Measurements from ENCODE around the gene POLE. TPM values are rescaled to one million over a fixed set of nuclear protein-coding genes. Genes with fewer than 3 reads are reported as not detected.

The POLE gene
- polyA plus RNA-seq, 1 of the 3 experiments (the other 2 are of a cell fraction) = 20.1 TPM

DNA sequence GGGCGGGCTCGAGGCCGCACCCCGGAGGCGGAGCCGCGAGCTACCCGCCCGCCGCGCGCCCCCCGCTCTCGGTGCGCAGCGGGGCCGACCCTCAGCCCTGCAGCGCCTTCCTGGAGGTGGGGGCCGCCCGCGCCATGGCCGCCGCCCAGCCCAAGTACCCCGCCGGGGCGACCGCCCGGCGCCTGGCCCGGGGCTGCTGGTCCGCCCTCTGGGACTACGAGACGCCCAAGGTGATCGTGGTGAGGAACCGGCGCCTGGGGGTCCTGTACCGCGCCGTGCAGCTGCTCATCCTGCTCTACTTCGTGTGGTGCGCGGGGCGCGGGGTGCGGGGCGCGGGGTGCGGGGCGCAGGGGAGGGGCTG lies 68.5 kb downstream of the POLE start, which contains the start of gene P2RX2:
P2RX2 (plus strand) TSS at position 94 of the 361 bp plus-strand sequence; CDS start at position 135, 41 bp downstream.
- 0% methylated on average over 12 of the region's 49 CpGs for WGBS (ENCODE audit: low lambda C conversion rate)
- no peaks in the 10 kb centered on the region for H3K9me2 ChIP-seq
- H4K20me1 ChIP-seq (ENCODE audit: insufficient read depth) = no peaks in the 10 kb centered on the region
- peaks cover 4% of the 10 kb centered on the region for H3F3A ChIP-seq (replicated peaks; ENCODE audit: insufficient read depth)
- peaks cover 36% of the 10 kb centered on the region for H3K27me3 ChIP-seq (ENCODE audit: insufficient read depth)
- POLR2A ChIA-PET = interaction anchor here (1.0 kb wide), 1 partner anchor 205 kb away, joined by 3 read pairs; no protein-coding TSS in a partner anchor
- H2AFZ ChIP-seq (ENCODE audit: low read depth) = no peak within 1 kb of the TSS
- CTCF ChIA-PET = interaction anchor here (0.8 to 6.2 kb wide), 7 partner anchors 15 to 205 kb away, joined by 3 to 71 read pairs (median 7); no protein-coding TSS in a partner anchor
- no peak within 1 kb of the TSS; a peak in 1 of 4 replicates for H3K4me3 ChIP-seq (ENCODE audit: low read depth in 2 of 2, low read length in 1 of 2)
- TF ChIP-seq GATA2 (CRISPR knock-in tag; IDR thresholded peaks at IDR 0.05) = no peak
- no peak for TF ChIP-seq GABPA (IDR thresholded peaks at IDR 0.05; ENCODE audit: low read depth)
- no peak for TF ChIP-seq RXRA (IDR thresholded peaks at IDR 0.05; ENCODE audit: borderline replicate concordance, low read depth)
- TF ChIP-seq NRF1 (IDR thresholded peaks at IDR 0.05; ENCODE audit: low read depth, low read length) = no peak
- TF ChIP-seq EZH2phosphoT487 (IDR thresholded peaks at IDR 0.05; ENCODE audit: borderline replicate concordance, low read depth) = no peak
- no peak for TF ChIP-seq NFIC (IDR thresholded peaks at IDR 0.05; ENCODE audit: borderline replicate concordance)
- TF ChIP-seq MXI1 (IDR thresholded peaks at IDR 0.05; ENCODE audit: low read depth, low read length) = no peak
- no peak for TF ChIP-seq JUND (IDR thresholded peaks at IDR 0.05)
- TF ChIP-seq, protein P1, sequence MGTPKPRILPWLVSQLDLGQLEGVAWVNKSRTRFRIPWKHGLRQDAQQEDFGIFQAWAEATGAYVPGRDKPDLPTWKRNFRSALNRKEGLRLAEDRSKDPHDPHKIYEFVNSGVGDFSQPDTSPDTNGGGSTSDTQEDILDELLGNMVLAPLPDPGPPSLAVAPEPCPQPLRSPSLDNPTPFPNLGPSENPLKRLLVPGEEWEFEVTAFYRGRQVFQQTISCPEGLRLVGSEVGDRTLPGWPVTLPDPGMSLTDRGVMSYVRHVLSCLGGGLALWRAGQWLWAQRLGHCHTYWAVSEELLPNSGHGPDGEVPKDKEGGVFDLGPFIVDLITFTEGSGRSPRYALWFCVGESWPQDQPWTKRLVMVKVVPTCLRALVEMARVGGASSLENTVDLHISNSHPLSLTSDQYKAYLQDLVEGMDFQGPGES (IDR thresholded peaks at IDR 0.05; ENCODE audit: low read depth, low read length) = no peak
- no peak within 1 kb of the TSS for H3K27ac ChIP-seq (ENCODE audit: low read depth in 2 of 2, low read length in 1 of 2)
- peaks cover 0 to 15% of the 10 kb centered on the region in 2 experiments; a peak in 2 of 4 replicates for H3K4me1 ChIP-seq (ENCODE audit: control insufficient read depth in 1 of 2, insufficient read depth in 2 of 2, low read depth in 1 of 2, low read length in 1 of 2)
- H3K4me2 ChIP-seq = no peak within 1 kb of the TSS; the same call in 1 of the 2 replicates
- DNase-seq = peak; percentile 63
- no peak within 1 kb of the TSS for H3K9ac ChIP-seq
- H3K36me3 ChIP-seq (replicated peaks in 1 of 2; ENCODE audit: control insufficient read depth in 1 of 2, insufficient read depth in 2 of 2, low read length in 1 of 2) = no peaks in the 10 kb centered on the region
- no peaks in the 10 kb centered on the region for H3K79me2 ChIP-seq (ENCODE audit: insufficient read depth)
- no peaks in the 10 kb centered on the region for H3K9me3 ChIP-seq

GRCh38 chr12:132617822-132618682 lies 69.1 kb downstream of the POLE start:
- TF ChIP-seq ELF1 (IDR thresholded peaks at IDR 0.05) (no peak), GABPA (IDR thresholded peaks at IDR 0.05; ENCODE audit: low read depth) (no peak), FOSL2 (IDR thresholded peaks at IDR 0.05; ENCODE audit: borderline replicate concordance, low read depth) (no peak), EZH2phosphoT487 (IDR thresholded peaks at IDR 0.05; ENCODE audit: borderline replicate concordance, low read depth) (peak; percentile 8; the same call in 1 of the 2 replicates), RCOR1 (IDR thresholded peaks at IDR 0.05; ENCODE audit: low read length) (no peak), MAX (IDR thresholded peaks at IDR 0.05; ENCODE audit: low read depth) (0 out of 2 replicates have a peak, but pooled peaks have one; percentile 55)
- TF ChIP-seq, protein P1 (IDR thresholded peaks at IDR 0.05; ENCODE audit: low read depth, low read length) = no peak
- Histone ChIP-seq H3K79me2 (ENCODE audit: insufficient read depth) (no peaks in the 10 kb centered on the region), H3K4me3 (ENCODE audit: low read depth in 2 of 2, low read length in 1 of 2) (no peak overlapping the region; a peak in 1 of 4 replicates), H3F3A (replicated peaks; ENCODE audit: insufficient read depth) (peaks cover 4% of the 10 kb centered on the region), H3K9me2 (no peaks in the 10 kb centered on the region), H3K36me3 (replicated peaks in 1 of 2; ENCODE audit: control insufficient read depth in 1 of 2, insufficient read depth in 2 of 2, low read length in 1 of 2) (no peaks in the 10 kb centered on the region), H3K9ac (no peak overlapping the region), H3K4me1 (ENCODE audit: control insufficient read depth in 1 of 2, insufficient read depth in 2 of 2, low read depth in 1 of 2, low read length in 1 of 2) (peaks cover 0 to 12% of the 10 kb centered on the region in 2 experiments; a peak in 2 of 4 replicates), H3K27ac (ENCODE audit: low read depth in 2 of 2, low read length in 1 of 2) (no peak overlapping the region), H3K27me3 (ENCODE audit: insufficient read depth) (peaks cover 36% of the 10 kb centered on the region), H3K9me3 (no peaks in the 10 kb centered on the region), H4K20me1 (ENCODE audit: insufficient read depth) (no peaks in the 10 kb centered on the region), H3K4me2 (no peak overlapping the region; the same call in 1 of the 2 replicates), H2AFZ (ENCODE audit: low read depth) (no peak overlapping the region)
- ChIA-PET CTCF (interaction anchor here (0.8 to 6.2 kb wide), 8 partner anchors 11 to 464 kb away, joined by 3 to 71 read pairs (median 6); no protein-coding TSS in a partner anchor), POLR2A (interaction anchor here (1.0 kb wide), 1 partner anchor 204 kb away, joined by 3 read pairs; no protein-coding TSS in a partner anchor)
- WGBS (ENCODE audit: low lambda C conversion rate) = 7% methylated on average over 29 of the region's 51 CpGs
- DNase-seq = peak; percentile 67

All from SK-N-SH (cell line).